ENCODE data around the gene ITGB1.

Gene ITGB1

GRCh38 chr10:32878646-32879045 is 79.4 kb downstream of the ITGB1 start:
- Mint-ChIP-seq H3K27me3 (no peaks in the 10 kb centered on the region), H3K4me3 (no peak overlapping the region), H3K9me3 (no peaks in the 10 kb centered on the region), H3K4me1 (no peaks in the 10 kb centered on the region), H3K36me3 (ENCODE audit: insufficient read depth) (peaks cover 2% of the 10 kb centered on the region), H3K27ac (ENCODE audit: low read depth) (no peak overlapping the region)
- no peak for ATAC-seq (replicated peaks; ENCODE audit: extremely low read depth, poor library complexity, severe bottlenecking)
- DNase-seq (ENCODE audit: low spot score in 2 of 2): no peak

GRCh38 chr10:32877915-32878314 is 80.1 kb downstream of the ITGB1 start:
- Mint-ChIP-seq H3K36me3 (ENCODE audit: insufficient read depth) (peaks cover 2% of the 10 kb centered on the region), H3K27me3 (no peaks in the 10 kb centered on the region), H3K27ac (ENCODE audit: low read depth) (no peak overlapping the region), H3K4me3 (no peak overlapping the region), H3K4me1 (no peaks in the 10 kb centered on the region), H3K9me3 (no peaks in the 10 kb centered on the region)
- no peak for ATAC-seq (replicated peaks; ENCODE audit: extremely low read depth, poor library complexity, severe bottlenecking)
- DNase-seq (ENCODE audit: low spot score in 2 of 2): no peak

DNA sequence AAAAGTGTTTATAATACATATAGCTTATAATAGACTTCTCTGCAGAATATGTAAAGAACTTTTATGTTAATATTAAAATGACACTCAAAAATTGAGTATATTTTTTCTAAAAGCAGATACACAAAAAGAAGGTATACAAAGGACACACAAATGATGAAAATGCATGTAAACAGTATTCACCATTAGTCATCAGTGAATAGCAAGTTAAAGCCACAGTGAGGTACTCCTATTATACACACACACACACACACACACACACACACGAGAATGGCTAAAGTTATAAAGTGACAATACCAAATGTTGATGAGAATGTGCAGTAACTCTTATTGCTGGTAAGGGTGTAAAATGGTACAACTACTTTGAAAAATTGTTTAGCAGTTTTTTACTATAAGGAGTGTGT is 92.9 kb downstream of the ITGB1 start:
- Mint-ChIP-seq H3K27ac (ENCODE audit: low read depth) (no peak overlapping the region), H3K9me3 (no peaks in the 10 kb centered on the region), H3K4me1 (no peaks in the 10 kb centered on the region), H3K27me3 (no peaks in the 10 kb centered on the region), H3K36me3 (ENCODE audit: insufficient read depth) (no peaks in the 10 kb centered on the region), H3K4me3 (no peak overlapping the region)
- ATAC-seq (replicated peaks; ENCODE audit: extremely low read depth, poor library complexity, severe bottlenecking): no peak
- no peak for DNase-seq (ENCODE audit: low spot score in 2 of 2)

DNA sequence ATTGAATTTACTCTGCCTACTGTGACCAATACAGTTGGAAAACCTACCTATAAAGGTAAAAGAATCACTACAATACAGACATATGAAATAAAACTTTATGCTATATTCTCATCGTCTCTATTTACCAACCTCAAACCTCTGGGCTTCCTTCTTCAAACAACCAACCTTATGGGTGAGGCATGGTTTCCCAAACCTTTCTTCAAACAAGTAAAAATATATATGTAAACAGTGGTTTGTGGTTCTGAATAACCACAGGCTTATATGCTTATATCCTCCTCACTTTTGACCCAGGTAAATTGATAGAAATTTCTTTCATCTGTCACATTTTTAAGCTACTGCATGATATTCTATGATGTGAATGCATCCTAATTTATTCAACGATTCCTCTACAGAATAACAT is 103.6 kb downstream of the ITGB1 start:
- Mint-ChIP-seq H3K36me3 (ENCODE audit: insufficient read depth) (peaks cover 3% of the 10 kb centered on the region), H3K4me1 (peaks cover 6% of the 10 kb centered on the region)
- no peak for ATAC-seq (replicated peaks; ENCODE audit: extremely low read depth, poor library complexity, severe bottlenecking)

DNA sequence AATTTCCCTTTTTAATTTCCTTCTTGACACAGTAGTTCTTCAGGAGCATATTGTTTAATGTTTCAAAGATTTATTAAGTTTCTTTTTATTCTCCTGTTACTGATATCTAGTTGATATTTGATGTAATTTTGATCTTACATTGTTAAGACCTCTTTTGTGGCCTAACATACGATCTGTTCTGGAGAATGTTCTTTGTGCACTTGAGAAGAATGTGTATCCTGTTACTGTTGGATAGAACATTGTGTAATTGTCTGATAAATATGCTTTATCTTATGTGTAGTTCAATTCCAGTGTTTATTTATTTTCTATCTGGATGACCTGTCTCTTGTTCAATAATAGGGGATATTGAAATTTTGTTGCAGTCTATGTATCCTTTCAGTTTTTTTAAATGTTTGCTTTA is 106.7 kb downstream of the ITGB1 start:
- no peak overlapping the region for H3K4me3 Mint-ChIP-seq
- ATAC-seq (replicated peaks; ENCODE audit: extremely low read depth, poor library complexity, severe bottlenecking) (no peak), DNase-seq (ENCODE audit: low spot score in 2 of 2) (no peak)
- no peaks in the 10 kb centered on the region for H3K9me3 Mint-ChIP-seq
- no peaks in the 10 kb centered on the region for H3K27me3 Mint-ChIP-seq
- H3K36me3 Mint-ChIP-seq (ENCODE audit: insufficient read depth): peaks cover 1% of the 10 kb centered on the region
- peaks cover 6% of the 10 kb centered on the region for H3K4me1 Mint-ChIP-seq
- H3K27ac Mint-ChIP-seq (ENCODE audit: low read depth): no peak overlapping the region

More for the DNA sequence above, 103.6 kb downstream of the ITGB1 start:
- no peak overlapping the region for H3K27ac Mint-ChIP-seq (ENCODE audit: low read depth)
- no peak for DNase-seq (ENCODE audit: low spot score in 2 of 2)
- H3K27me3 Mint-ChIP-seq: no peaks in the 10 kb centered on the region
- no peak overlapping the region for H3K4me3 Mint-ChIP-seq
- H3K9me3 Mint-ChIP-seq: no peaks in the 10 kb centered on the region

Data from central memory CD8-positive, alpha-beta T cell (primary cell).